22Rv1 (cell line): ENCODE data around the gene LALBA.
"Not testable (repeated sequence)": the region's sequence is repeated elsewhere in the genome, so short reads cannot be mapped to it uniquely, and the experiment has no call there.

Experiments used
- H3K27ac ChIP-seq: fragments of 450-650 bp; 2 replicates; pipeline ENCODE4 v1.5.1; 2017
- ZFX ChIP-seq: fragments of 450-650 bp; IDR thresholded peaks from 2 replicates; pipeline ENCODE4 v1.6.1; 2017; ENCODE audit warnings: antibody characterized with exemption, borderline replicate concordance
- TF ChIP-seq, protein P1 (sequence below): fragments of 450-650 bp; IDR thresholded peaks from 2 replicates; pipeline ENCODE4 v1.5.1; 2017; ENCODE audit warnings: mild to moderate bottlenecking

LALBA gene

DNA sequence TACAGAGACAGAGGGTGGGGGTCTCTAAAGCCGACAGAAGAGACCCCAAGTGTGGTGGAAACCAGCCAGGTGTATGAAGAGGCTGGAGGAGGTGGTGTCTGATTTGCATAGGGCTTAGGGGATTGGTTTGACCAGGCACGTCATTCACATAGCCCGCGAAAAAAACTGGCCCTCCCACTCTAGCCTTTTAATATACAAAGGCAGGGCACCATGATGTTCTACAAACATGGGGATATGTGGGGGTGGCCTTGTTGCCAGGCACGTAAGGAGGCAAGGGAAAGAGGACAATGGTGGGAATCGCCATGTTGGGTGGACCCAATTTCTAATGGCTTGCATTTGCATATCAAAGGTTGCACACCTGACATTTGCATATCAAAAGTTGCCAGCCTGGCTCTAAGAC is 13.2 kb downstream of the LALBA start:
- TF ChIP-seq, protein P1, sequence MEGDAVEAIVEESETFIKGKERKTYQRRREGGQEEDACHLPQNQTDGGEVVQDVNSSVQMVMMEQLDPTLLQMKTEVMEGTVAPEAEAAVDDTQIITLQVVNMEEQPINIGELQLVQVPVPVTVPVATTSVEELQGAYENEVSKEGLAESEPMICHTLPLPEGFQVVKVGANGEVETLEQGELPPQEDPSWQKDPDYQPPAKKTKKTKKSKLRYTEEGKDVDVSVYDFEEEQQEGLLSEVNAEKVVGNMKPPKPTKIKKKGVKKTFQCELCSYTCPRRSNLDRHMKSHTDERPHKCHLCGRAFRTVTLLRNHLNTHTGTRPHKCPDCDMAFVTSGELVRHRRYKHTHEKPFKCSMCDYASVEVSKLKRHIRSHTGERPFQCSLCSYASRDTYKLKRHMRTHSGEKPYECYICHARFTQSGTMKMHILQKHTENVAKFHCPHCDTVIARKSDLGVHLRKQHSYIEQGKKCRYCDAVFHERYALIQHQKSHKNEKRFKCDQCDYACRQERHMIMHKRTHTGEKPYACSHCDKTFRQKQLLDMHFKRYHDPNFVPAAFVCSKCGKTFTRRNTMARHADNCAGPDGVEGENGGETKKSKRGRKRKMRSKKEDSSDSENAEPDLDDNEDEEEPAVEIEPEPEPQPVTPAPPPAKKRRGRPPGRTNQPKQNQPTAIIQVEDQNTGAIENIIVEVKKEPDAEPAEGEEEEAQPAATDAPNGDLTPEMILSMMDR: no peak
- TF ChIP-seq ZFX: no peak
- H3K27ac ChIP-seq: no peak overlapping the region

DNA sequence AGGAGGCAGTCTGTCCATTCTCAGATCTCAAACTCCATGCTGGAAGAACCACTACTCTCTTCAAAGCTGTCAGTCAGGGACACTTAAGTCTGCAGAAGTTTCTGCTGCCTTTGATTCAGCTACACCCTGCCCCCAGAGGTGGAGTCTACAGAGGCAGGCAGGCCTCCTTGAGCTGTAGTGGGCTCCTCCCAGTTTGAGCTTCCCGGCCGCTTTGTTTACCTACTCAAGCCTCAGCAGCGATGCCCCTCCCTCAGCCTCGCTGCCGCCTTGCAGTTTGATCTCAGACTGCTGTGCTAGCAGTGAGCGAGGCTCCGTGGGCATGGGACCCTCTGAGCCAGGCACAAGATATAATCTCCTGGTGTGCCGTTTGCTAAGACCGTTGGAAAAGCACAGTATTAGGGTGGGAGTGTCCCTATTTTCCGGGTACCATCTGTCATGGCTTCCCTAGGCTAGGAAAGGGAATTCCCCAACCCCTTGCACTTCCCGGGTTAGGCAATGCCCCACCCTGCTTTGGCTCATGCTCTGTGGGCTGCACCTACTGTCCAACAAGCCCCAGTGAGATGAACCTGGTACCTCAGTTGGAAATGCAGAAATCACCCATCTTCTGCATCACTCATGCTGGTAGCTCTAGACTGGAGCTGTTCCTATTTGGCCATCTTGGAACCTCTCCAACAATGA is 16.0 kb downstream of the LALBA start:
- H3K27ac ChIP-seq: not testable (repeated sequence)
- TF ChIP-seq, protein P1: peak; percentile 26; the same call in 1 of the 2 replicates

GRCh38 chr12:48551636-48552035 is 18.2 kb downstream of the LALBA start:
- not testable (repeated sequence) for H3K27ac ChIP-seq

GRCh38 chr12:48547012-48547411 is 22.8 kb downstream of the LALBA start:
- H3K27ac ChIP-seq: not testable (repeated sequence)

GRCh38 chr12:48545833-48546469 is 23.9 kb downstream of the LALBA start:
- no peak overlapping the region for H3K27ac ChIP-seq
- TF ChIP-seq, protein P1: no peak
- TF ChIP-seq ZFX: no peak

GRCh38 chr12:48542300-48542928 is 27.4 kb downstream of the LALBA start:
- TF ChIP-seq, protein P1: peak; percentile 99
- no peak for TF ChIP-seq ZFX

DNA sequence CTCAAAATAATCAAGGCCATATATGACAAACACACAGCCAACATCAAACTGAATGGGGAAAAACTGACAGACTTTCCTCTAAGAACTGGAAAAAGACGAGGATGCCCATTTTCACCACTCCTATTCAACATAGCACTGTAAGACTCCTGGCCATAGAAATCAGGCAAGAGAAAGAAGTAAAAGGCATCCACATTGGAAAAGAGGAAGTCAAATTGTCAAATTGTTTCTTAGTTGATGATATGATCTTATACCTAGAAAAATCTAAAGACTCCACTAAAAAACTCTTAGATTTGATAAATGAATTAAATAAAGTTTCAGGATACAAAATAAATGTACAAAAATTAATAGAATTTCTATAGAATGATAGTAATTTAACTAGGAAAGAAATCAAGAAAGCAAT is 33.2 kb downstream of the LALBA start:
- no peak for TF ChIP-seq ZFX
- TF ChIP-seq, protein P1: no peak
- no peak overlapping the region for H3K27ac ChIP-seq

More at GRCh38 chr12:48542300-48542928, 27.4 kb downstream of the LALBA start:
- no peak overlapping the region for H3K27ac ChIP-seq

DNA sequence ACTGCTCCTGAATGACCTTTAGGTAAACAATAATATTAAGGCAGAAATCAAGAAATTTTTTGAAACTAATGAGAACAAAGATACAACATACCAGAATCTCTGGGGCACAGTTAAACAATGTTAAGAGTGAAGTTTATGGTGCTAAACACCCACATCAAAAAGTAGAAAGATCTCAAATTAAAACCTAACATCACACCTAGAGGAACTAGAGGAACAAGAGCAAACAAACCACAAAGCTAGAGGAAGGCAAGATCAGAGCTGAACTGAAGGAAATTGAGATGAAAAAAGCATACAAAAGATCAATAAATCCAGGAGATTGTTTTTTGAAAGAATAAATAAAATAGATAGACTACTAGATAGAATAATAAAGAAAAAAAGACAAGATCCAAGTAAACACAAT is 37.2 kb downstream of the LALBA start:
- H3K27ac ChIP-seq: no peak overlapping the region
- no peak for TF ChIP-seq ZFX
- TF ChIP-seq, protein P1: no peak
